Lower leg skin (tissue), 3 donors: Measurements from ENCODE around the gene PDE9A.

Experiments
- CTCF ChIP-seq, 3 donors: fragments of 450-650 bp; IDR thresholded peaks; one replicate each; pipeline ENCODE4 v1.5.1; 2016; ENCODE audit warnings: antibody characterized with exemption in 3 of 3, mild to moderate bottlenecking in 3 of 3, moderate library complexity in 2 of 3
- POLR2A ChIP-seq, 2 donors: fragments of 450-650 bp; IDR thresholded peaks; one replicate each; pipeline ENCODE4 v1.6.1; 2016 to 2017; ENCODE audit warnings: antibody characterized with exemption in 2 of 2, mild to moderate bottlenecking in 1 of 2, moderate library complexity in 1 of 2

GRCh38 chr21:42676808-42677207 lies 23.4 kb downstream of the PDE9A start:
- TF ChIP-seq CTCF (IDR thresholded peaks at IDR 0.05) (no peak), POLR2A (IDR thresholded peaks at IDR 0.05) (no peak)
